Panc1 (cell line): ENCODE data around the gene DUSP8.

Source experiments
- CTCF ChIP-seq: fragments of 450-650 bp; IDR thresholded peaks from 2 replicates; pipeline ENCODE4 v1.5.1; 2017; ENCODE audit warnings: mild to moderate bottlenecking
- POLR2AphosphoS5 ChIP-seq: IDR thresholded peaks from 2 replicates; pipeline ENCODE4 v1.6.1; 2012; ENCODE audit warnings: mild to moderate bottlenecking, low read depth, low read length, moderate library complexity
- TCF7L2 ChIP-seq: IDR thresholded peaks from 2 replicates; pipeline ENCODE4 v1.6.1; 2011; ENCODE audit warnings: mild to moderate bottlenecking, low read depth, low read length, inconsistent platforms

DNA sequence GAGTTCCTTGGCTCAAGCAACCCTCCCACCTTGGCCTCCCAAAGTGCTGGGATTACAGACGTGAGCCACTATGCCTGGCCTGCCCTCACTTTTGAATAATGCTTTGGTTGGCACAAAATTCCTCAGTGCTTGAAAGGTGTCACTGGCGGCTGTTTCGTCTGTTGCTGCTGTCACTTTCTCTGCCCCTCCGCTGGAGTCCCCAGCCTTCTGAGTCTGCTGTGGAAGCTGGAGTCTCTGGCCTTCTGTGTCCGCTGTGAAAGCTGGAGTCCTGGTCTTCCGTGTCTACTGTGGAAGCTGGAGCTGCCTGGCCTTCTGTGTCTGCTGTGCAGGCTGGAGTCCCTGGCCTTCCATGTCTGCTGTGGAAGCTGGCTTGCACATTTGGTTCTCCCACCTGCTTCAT lies 17.9 kb upstream of the DUSP8 start:
- TF ChIP-seq CTCF (no peak), POLR2AphosphoS5 (no peak), TCF7L2 (no peak)
